ENCODE results near the gene ELK4.

ELK4 gene

DNA sequence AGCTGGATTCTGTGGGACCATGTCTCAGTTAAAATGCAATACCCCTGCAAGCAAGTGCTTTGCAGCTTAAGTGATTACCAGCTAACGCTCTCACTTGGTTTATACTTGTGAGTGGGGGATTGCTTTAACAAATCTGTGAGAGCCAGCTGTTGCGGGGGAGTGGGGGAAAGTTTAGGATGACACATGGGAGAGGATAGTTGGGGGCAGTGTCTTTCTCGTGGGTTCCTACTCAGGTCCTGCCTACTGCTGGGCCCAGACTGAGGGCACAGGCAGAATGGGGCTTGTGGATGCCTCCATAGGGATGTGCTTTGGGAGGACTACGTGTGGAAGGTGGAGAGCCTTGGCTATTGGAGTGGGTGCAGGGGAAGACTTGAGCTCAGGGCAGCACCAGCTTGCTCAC is 60.1 kb downstream of the ELK4 start:
- DNase-seq (ENCODE audit: low read depth): no peak
- TF ChIP-seq, protein P1, sequence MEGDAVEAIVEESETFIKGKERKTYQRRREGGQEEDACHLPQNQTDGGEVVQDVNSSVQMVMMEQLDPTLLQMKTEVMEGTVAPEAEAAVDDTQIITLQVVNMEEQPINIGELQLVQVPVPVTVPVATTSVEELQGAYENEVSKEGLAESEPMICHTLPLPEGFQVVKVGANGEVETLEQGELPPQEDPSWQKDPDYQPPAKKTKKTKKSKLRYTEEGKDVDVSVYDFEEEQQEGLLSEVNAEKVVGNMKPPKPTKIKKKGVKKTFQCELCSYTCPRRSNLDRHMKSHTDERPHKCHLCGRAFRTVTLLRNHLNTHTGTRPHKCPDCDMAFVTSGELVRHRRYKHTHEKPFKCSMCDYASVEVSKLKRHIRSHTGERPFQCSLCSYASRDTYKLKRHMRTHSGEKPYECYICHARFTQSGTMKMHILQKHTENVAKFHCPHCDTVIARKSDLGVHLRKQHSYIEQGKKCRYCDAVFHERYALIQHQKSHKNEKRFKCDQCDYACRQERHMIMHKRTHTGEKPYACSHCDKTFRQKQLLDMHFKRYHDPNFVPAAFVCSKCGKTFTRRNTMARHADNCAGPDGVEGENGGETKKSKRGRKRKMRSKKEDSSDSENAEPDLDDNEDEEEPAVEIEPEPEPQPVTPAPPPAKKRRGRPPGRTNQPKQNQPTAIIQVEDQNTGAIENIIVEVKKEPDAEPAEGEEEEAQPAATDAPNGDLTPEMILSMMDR (IDR thresholded peaks at IDR 0.05; ENCODE audit: control insufficient read depth, extremely low read depth, insufficient read depth): no peak
- H3K4me3 ChIP-seq (ENCODE audit: low read depth, low read length): no peak overlapping the region

GRCh38 chr1:205570796-205571537 is 60.8 kb downstream of the ELK4 start:
- TF ChIP-seq, protein P1 (IDR thresholded peaks at IDR 0.05; ENCODE audit: control insufficient read depth, extremely low read depth, insufficient read depth): no peak
- no peak overlapping the region for H3K4me3 ChIP-seq (ENCODE audit: low read depth, low read length)
- DNase-seq (ENCODE audit: low read depth): no peak

GRCh38 chr1:205570173-205570501 is 61.7 kb downstream of the ELK4 start:
- H3K4me3 ChIP-seq (ENCODE audit: low read depth, low read length): no peak overlapping the region
- DNase-seq (ENCODE audit: low read depth): no peak
- TF ChIP-seq, protein P1 (IDR thresholded peaks at IDR 0.05; ENCODE audit: control insufficient read depth, extremely low read depth, insufficient read depth): no peak

- H3K4me3 ChIP-seq (ENCODE audit: low read depth, low read length): no peak overlapping the region
- DNase-seq (ENCODE audit: low read depth): no peak
- TF ChIP-seq, protein P1 (IDR thresholded peaks at IDR 0.05; ENCODE audit: control insufficient read depth, extremely low read depth, insufficient read depth): no peak
Measured at GRCh38 chr1:205569411-205570172, 62.2 kb downstream of the ELK4 start.

DNA sequence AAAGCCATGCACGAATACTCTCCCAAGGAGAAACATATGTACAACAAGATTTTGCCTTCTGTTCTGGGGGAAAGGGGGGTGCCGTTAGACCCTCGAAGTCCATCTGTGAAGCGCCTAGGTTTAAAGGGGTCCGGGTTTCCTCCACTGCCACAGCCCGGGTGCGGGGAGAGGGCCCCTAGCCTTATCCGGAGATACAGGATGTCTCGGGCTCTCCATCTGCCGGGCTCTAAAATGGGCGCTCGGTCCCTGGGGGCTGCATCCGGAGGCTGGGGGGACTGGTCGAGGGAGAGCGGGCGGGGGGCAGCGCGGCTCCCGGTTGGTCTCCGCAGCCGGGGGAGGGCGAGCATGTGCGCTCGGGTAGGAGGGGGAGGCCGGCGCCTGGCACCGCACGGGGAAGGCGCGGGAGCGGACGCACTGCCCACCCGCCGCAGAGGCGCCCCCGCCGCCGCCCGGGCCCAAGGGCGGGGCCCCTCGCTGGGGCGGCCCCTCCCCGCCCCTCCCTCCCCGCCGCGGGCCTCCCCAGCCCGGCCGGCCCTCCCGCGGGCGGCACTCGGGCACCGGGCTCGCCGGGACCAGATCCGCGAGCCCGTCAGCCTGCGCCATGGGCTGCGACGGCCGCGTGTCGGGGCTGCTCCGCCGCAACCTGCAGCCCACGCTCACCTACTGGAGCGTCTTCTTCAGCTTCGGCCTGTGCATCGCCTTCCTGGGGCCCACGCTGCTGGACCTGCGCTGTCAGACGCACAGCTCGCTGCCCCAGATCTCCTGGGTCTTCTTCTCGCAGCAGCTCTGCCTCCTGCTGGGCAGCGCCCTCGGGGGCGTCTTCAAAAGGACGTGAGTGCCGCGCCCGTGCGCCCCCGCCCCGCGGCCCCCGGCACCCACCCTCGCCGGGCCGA is 63.1 kb downstream of the ELK4 start:
- no peak overlapping the region for H3K4me3 ChIP-seq (ENCODE audit: low read depth, low read length)
- TF ChIP-seq, protein P1 (IDR thresholded peaks at IDR 0.05; ENCODE audit: control insufficient read depth, extremely low read depth, insufficient read depth): no peak
- no peak for DNase-seq (ENCODE audit: low read depth)

DNA sequence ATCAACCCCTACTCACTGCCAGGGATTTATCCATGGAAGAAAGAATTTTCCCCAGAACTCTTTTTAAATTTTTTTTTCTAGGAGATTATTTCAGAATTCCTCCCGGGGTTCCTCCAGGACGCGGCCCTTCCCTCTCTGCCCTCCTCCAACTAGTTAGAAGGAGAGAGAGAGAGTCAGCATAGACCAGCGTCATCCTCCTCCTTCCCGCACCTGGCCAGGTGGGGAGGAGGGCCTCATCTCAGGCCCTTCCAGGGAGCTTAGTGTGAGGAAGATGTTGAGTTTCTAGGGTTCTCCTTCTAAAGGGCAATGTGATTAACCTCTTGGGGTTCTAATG is 63.7 kb downstream of the ELK4 start:
- no peak overlapping the region for H3K4me3 ChIP-seq (ENCODE audit: low read depth, low read length)

More for the DNA sequence above, 63.7 kb downstream of the ELK4 start:
- DNase-seq (ENCODE audit: low read depth): no peak
- TF ChIP-seq, protein P1 (IDR thresholded peaks at IDR 0.05; ENCODE audit: control insufficient read depth, extremely low read depth, insufficient read depth): no peak

All from LNCaP clone FGC (cell line).